NCI-H1417 treated with DMSO at 0.1 percent for 48 hours (cell line): ENCODE measurements around the gene DHRS2.
"Not testable (repeated sequence)": the region's sequence is repeated elsewhere in the genome, so short reads cannot be mapped to it uniquely, and the experiment has no call there.

Experiments used
- DNase-seq: peaks from one replicate; lab custom pipeline; 2025; lab: John Stamatoyannopoulos, UW

The DHRS2 gene

DNA sequence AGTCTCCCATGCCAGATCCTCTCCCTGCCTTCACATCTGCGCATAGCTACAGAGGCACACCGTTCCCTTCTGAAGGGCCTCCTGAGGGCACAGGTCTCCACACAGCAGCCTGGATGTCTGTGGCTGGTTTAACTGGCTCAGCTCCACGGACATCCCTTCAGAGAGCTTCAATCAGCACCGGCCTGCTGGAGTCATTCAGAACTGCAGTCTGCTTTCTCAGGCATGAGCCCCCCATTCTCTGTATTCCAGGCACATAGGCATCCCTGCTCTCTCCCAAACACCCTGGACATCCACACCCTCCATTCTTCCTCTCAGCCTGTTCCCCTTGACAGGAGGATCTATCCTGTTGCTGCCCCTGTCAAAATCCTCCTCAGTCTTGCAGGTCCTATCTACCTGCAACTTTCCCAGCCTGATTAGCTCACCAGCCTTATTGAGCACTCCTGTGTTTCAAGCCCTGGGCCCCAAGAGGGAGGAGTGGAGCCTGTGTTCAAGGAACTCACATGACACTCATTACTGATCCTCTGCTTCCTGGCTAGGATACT, 2.9 kb upstream of the DHRS2 start:
- no peak for DNase-seq

DNA sequence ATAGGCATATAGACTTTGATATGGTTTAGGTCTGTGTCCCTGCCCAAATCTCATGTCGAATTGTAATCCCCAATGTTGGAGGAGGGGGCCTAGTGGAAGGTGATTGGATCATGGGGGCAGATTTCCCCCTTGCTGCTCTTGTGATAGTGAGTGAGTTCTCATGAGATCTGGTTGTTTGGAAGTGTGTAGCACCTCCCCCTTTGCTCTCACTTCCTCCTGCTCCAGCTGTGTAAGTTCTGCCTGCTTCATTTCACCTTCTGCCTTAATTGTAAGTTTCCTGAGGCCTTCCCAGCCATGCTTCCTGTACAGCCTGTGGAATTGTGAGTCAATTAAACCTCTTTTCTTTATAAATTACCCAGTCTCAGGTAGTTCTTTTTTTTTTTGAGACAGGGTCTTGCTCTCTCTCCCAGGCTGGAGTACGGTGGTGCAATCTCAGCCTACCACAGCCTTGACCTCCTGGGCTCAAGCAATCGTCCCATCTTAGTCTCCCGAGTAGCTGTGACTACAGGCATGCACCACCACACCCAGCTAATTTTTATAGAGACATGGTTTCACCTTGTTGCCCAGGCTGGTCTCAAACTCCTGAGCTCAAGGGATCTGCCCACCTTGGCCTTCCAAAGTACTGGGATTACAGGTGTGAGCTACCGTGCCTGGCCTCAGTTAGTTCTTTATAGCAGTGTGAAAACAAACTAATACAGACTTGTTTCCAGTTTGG, 1.3 kb upstream of the DHRS2 start:
- not testable (repeated sequence) for DNase-seq

GRCh38 chr14:23637312-23637654, 1.1 kb downstream of the DHRS2 start:
- DNase-seq: not testable (repeated sequence)

- not testable (repeated sequence) for DNase-seq
Observed at GRCh38 chr14:23637655-23638413, 1.7 kb downstream of the DHRS2 start.

GRCh38 chr14:23638414-23639047, 2.4 kb downstream of the DHRS2 start:
- DNase-seq: no peak

- no peak for DNase-seq
Observed at GRCh38 chr14:23639048-23639890, 3.1 kb downstream of the DHRS2 start.

GRCh38 chr14:23639891-23640523, 3.8 kb downstream of the DHRS2 start:
- DNase-seq: no peak

DNA sequence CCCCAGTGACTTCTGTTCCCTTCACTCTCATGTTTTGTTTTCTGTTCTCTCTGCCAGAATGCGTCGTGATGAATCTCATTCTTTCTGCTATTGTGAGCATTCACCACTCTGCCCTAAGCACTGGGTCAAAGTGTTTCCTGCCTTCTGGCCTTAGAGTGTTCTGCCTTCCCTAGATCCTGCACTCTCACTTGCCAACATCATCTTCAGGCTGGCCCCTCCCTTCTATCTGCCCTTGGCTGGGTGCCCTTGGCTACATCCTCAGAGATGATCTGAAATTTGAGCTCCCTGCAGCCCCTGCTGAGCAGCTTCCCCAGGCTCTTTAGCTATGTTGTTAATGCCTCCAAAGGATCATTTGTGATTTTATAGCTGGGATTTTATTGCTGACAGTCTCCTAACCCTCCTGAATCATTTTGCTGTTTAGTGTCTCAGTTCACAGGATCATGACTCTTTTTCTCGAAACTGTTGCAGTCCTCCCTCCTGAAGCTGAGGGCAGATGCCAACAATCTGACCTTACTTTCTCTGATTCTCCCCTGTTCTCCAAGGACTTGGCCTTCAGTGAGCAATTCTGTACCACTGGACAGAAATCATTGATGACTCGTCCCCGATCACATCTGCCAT, 4.5 kb downstream of the DHRS2 start:
- DNase-seq: no peak

GRCh38 chr14:23641180-23641914, 5.2 kb downstream of the DHRS2 start:
- no peak for DNase-seq

DNA sequence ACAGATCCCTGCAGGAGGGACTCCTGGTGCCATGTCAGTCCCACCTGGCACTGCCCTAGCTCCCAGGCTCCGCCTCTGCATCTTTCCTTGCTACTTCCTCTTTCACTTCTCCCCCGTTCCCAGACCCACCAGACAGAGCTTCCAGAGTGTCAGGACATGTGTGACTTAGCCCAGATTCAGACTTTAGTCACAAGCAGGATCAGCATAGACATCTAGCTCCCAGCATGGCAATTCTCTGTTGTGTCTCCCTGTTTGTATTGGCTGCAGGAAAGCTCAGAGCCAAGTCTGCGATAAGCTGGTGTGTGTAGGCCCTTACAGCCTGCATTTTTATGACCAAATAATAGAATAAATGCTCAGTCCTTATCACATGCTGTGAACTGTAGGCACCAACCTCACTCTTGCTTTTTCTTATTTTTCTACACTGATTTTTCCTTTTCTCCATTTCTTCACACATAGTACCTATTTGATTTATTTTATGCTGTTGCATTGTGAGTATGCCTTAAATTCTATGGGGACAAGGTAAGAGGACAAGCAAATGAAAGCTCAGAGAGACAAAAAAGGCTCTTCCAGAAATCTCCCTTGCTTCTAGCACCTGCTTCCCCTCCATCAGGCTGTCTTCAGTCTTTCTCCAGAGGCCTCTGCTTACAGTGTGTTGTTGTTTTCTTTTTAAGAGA, 5.9 kb downstream of the DHRS2 start:
- DNase-seq: no peak

DNA sequence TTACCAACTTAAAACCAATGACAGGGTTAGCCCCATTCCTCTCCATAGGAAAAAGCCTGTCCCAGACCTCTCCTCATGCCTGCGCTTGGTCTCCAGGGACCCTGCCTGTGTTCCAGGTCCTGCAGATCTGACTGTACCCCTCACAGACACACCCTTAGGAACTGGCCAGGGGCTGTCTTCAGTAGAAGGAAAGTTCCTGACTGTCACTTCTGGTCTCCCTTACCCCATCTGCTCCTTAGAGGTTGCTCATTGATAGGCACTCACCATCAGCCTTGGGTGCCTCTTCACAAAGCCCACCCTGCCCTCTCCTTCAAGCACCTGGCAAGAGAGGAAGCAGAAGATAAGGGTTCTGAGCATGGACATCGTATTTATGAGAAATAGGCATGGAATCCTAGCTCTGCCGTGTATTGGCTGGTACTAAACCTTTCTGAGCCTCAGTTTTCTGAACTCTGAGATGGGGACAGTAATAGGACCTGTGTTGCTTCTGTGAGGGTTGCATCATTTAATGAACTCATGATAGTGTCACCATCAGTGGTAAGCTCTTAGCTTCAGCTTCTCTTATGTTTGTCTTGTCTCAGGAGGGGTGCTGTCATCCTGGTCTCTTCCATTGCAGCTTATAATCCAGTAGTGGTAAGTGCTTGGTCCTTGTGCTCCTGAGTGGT, 7.5 kb downstream of the DHRS2 start:
- DNase-seq: no peak

DNA sequence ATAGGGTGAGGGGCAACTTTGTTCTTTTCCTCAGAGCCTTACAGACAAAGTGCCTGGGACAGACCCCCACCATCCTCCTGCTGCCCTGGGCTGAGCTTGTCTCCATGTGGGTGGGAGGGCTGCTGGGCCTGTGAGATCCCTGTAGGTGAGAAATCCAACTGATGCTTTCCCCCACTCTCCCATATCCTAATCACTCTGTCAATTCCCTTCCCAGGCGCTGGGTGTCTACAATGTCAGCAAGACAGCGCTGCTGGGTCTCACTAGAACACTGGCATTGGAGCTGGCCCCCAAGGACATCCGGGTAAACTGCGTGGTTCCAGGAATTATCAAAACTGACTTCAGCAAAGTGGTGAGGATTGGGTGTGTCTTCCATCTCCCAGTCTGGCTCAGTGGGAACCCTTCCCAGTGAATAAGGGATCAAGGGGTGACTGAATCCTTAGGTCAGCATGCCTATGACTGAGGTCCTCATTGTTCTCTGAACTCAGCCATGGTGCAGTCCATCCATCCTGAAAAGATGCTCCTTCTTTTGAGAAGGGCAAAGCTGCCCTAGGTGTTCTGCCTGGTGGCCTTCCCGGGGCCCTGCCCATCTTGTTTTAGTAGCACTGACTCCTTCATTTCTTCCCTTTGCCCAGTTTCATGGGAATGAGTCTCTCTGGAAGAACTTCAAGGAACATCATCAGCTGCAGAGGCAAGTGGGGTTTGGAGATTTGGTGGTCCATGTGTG, 8.2 kb downstream of the DHRS2 start:
- DNase-seq: no peak

DNA sequence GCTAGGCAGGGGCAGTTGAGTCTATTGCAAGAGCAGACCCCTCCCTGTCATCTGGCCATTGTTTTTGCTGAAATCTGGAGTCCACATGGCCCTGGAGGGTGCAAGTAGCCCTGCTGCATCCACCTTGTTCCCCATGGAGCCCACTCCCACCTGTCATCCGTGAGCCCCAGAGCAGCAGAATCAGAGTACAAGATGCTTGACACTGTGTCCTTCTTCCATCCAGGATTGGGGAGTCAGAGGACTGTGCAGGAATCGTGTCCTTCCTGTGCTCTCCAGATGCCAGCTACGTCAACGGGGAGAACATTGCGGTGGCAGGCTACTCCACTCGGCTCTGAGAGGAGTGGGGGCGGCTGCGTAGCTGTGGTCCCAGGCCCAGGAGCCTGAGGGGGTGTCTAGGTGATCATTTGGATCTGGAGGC, 8.8 kb downstream of the DHRS2 start:
- no peak for DNase-seq

DNA sequence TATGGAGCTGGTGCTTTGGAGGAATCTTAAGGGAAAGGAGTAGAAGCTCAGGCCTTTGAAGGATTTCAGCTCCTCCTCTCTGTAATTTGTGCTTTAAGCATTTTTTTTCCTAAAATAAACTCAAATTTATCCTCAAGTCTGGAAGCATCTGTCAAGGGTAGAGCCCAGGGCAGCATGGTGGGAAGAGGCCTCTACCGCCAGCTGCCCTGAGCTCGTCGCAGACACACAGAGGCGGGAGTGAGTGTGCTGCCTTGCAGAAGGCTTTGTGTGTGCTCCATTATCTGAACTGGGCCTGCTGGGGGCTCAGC, 9.3 kb downstream of the DHRS2 start:
- DNase-seq: no peak

DNA sequence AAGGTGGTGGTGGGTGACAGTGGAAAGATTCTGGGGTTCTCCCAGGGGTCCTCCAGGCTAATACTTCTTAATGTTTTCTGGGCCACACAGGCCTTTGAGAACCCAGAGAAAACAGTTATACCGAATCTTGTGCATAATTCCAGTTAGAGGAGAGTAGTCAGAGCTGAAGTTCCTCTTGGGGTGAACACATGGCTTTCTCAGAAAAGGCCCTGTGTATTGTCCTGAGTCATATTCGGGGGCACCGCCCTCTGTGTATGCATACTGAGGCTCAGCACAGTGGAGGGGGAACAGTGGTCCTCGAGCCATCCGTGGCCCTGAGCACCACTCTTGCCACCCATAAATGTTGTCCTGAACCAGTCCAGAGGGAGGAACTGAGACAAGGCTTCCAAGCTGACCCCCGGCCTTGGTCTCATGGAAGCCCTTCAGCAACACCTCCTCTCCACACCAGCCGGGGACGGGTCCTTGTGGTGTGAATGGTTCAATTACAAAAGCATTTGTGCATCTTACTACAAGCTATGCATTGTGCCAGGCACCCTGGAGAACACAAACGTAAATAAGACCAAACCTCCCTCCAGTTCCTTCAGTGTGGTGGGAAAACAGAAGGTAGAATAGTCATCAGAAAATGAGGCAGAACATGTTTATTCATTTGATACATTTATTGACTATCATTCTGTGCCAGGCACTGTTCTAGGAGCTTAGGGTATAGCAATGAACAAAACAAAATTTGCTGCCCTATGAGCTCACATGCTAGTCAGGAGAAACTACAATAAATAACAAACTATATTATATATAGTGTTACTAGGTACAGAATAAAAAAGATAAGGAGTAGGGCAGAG, 9.9 kb downstream of the DHRS2 start:
- DNase-seq: no peak

GRCh38 chr14:23646648-23647549, 10.7 kb downstream of the DHRS2 start:
- no peak for DNase-seq

GRCh38 chr14:23647619-23648018, 11.5 kb downstream of the DHRS2 start:
- no peak for DNase-seq
